HL-60/S4 treated with retinoic acid at 250 ng/mL for 4 days and 3 days (cell line): ENCODE results near the gene ISL2.

Experiments
- in situ Hi-C: fragments of 300-500 bp; cut with MboI; formaldehyde crosslinking; loops from 2 replicates; pipeline ENCODE4 v1.7.0; 2022; ENCODE audit warnings: low sequenced_read_pairs

ISL2 gene

DNA sequence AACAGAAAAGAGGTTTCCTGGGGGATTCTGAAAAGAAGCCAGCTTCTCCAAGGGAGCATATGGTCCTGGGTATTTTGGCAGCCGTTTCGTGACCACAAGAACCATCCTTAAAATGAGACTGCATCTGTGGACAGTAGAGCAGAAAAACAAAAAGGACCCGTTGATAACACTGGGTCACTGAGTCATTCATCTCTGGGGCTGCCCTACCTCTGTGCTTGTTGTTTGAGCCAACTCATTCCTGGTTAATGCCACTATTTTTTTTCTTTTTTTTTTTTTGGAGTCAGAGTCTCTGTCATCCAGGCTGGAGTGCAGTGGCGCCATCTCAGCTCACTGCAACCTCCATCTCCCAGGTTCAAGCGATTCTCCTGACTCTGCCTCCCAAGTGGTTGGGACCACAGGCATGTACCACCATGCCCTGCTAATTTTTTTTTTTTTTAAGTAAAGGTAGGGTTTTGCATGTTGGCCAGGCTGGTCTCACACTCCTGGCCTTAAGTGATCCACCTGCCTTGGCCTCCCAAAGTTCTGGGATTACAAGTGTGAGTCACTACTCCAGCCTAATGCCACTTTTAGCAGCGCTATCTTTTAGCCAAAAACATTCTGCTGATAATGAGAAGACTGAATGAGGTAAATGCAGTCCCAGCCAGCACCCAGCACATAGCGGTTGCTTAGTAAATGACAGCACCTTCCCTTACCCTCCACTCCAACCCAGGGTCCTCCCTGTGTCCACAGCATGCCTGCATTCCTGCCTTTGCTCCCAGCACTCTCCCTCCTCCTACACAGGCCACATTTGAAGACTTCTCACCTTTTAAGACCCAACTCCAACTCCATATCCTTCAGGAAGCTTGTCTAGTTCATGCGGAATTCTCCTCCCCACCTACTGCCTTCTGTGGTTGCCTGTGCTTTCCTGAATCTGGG, 9.1 kb upstream of the ISL2 start:
- in situ Hi-C loops = no loop called here

DNA sequence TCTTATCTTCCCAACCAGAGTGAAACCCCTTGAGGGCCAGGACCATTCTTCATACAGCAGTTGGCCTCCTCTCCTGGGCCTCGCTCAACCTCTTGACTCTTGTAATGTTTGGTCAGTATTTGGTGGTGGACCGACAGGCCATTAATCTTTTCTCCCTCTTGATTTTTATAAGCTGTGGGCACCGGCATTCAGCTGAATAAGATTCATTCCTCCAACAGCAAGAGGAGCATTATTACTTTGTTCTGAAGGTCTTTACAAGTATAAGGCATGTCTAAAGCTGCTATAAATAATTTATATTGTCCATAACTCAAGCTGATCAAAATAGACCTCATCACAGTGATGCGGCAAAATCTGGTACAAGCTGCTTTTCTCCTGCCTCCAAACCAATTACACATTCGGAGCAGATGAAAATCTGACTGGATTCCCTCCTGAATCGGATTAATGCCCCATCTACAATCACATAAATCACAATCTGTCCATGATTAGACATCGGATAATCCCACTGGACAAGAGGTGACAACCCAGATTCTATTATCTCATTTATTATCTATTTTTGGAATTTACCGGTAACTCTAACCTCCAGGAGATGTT, 8.4 kb upstream of the ISL2 start:
- in situ Hi-C loops = no loop called here

- in situ Hi-C loops = no loop called here
Measured at GRCh38 chr15:76328958-76329357, 7.6 kb upstream of the ISL2 start.

GRCh38 chr15:76330080-76330680, 6.4 kb upstream of the ISL2 start:
- in situ Hi-C loops = no loop called here

GRCh38 chr15:76332796-76333195, 3.8 kb upstream of the ISL2 start:
- in situ Hi-C loops = no loop called here

DNA sequence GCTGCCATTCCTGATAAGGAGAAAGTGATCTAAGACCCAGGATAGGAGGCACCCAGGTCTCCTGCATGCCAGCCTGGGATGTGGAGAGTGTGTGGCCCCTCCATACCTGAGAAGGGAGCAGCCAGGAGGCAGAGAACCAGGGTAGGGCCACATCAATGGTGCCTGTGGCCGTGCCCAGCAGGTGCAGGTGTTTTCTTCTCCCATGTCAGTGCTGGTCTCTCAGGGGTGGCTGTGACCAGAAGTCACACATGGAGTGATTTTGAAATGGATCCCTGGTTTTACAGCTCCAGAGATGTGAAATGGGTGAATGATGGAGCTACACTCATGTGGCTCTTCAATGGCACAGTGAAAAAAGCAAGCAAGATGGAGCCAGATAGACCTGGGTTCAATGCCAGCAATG, 3.3 kb upstream of the ISL2 start:
- in situ Hi-C loops = no loop called here

GRCh38 chr15:76333720-76334437, 2.7 kb upstream of the ISL2 start:
- in situ Hi-C loops = no loop called here

GRCh38 chr15:76334438-76335306, 1.9 kb upstream of the ISL2 start:
- in situ Hi-C loops = no loop called here

DNA sequence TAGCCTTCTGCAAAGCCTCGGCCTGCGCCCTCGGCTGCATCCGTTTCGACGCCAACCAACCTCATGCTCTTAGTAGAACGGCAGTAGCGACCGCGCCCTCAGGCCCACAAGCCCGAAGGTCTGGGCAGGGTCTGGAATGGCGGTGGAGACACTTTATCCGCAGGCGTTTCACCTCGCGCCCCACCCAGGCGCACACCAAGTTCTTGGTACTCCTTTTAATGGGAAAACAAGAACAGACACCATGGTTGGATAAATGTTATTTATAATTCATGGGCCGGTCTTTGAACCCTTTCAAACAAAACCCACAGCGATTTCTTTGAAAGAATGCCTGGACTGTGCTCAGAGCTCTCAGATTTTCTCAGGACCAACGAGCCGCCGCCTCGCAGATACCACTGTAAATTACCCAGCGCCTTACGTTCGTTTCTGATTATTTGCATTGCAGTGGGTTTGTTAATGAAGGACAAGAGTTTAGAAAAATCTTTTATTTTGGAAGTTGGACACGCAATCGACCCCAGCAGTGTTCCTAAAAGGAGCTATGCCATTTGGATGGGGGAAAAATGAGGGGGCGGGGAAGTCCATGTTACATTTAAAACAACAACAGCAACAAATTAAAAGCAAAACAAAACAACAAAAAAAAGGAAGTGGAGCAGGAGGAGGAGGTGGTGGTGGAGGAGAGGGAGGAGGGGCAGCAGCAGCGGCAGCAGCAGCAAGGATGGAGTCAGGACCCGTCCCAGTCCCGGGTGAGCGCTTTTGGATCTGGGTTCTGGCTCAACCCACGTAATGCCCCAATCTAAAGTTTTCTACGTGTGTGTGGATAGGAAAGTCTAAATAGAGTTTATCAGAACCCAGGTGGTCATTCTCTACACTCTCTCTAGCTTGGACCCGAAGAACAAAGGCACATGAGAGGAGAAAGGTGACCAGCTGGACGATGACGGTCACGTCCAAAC, 993 bp upstream of the ISL2 start:
- in situ Hi-C loops = no loop called here

DNA sequence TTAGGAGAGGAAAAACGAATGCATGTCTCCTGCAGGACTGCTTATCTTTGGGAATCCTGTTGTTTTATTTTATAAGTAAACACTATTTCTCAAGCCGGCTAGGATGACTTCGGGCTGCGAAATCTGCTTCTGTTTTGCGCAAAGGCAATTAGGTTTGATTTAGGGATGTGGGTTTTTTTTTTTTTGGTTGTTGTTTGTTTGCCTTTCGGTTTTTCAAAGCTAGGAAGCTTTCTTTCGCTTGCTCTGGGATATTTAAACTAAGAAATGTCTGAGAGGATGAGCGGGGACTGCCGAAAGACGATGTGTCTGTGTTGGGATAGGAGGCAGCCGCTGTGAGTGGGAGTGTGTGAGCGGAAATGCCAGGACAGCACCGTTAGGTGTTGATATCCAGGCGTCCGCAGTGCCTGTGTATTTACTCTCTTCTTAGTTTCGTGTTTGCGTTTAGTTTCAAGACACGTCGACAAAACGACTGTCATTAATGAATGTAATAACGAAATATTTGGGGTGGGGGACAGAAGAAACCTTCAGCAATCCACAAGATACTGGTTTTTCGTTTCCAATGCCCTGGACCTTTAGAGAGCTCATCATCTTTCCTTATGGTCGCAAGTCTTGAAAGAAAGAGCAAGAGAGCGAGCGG, 604 bp downstream of the ISL2 start:
- in situ Hi-C loops = no loop called here

DNA sequence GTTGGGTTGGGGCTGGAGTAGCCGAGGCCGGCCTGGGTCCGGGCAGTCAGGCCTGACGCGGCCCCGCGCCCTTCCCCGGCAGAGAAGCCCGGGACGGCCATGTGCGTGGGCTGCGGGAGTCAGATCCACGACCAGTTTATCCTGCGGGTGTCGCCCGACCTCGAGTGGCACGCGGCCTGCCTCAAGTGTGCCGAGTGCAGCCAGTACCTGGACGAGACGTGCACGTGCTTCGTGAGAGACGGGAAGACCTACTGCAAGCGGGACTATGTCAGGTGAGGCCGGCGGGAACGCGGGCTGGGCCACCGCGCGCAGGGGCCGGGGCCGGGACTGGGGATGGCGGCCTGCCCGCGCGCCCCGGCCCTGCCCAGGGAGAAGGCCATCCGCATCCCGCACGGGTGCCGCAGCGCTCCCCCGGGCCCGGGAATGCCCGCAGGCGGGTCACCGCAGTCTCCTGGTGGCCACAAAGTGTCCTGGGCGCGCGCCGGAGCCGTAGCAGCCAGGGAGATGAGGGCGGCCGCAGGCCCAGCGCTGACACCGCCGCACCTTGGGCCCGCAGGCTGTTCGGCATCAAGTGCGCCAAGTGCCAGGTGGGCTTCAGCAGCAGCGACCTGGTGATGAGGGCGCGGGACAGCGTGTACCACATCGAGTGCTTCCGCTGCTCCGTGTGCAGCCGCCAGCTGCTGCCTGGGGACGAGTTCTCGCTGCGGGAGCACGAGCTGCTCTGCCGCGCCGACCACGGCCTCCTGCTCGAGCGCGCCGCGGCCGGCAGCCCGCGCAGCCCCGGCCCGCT, 1.3 kb downstream of the ISL2 start:
- in situ Hi-C loops = no loop called here

DNA sequence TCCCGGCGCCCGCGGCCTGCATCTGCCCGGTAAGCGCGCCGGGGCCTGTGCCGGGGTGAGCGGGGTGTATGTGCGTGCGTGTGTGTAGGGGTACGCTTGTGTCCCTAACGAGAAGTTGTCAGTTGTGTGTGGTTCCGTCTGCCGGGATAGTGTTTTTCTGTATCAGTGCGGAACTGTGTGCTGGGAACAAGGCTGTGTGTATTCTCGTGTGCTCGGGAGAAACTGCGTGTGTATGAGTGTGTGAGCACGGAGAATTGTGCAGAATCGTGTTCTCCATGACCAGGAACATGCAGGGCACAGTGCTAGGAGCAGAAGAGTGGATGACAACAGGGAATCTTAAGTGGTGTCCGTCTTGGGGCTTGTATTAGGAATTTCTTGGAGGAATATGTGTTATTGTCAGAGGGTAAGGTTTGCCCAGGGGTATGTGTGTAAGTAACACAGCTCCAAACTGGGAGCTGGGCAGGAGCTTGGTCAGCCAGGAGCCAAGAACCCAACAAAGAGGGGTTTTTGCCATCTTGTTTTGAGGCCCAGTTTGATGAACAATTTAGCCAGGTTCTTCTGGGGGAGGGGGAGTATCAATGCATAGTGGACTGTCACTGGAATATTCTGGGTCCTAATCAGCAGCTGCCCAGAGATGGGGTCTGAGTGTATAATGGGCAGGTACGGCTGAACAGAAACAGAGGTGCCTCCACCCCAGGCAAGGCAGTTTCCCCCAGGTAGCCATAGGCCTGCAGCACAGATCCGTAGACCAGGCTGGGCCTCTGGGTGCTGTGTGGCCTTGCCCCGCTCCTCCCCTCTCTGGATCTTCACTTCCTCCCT, 2.1 kb downstream of the ISL2 start:
- in situ Hi-C loops = no loop called here

GRCh38 chr15:76339305-76340197, 3.0 kb downstream of the ISL2 start:
- in situ Hi-C loops = no loop called here

- in situ Hi-C loops = no loop called here
Measured at GRCh38 chr15:76340198-76340802, 3.7 kb downstream of the ISL2 start.

DNA sequence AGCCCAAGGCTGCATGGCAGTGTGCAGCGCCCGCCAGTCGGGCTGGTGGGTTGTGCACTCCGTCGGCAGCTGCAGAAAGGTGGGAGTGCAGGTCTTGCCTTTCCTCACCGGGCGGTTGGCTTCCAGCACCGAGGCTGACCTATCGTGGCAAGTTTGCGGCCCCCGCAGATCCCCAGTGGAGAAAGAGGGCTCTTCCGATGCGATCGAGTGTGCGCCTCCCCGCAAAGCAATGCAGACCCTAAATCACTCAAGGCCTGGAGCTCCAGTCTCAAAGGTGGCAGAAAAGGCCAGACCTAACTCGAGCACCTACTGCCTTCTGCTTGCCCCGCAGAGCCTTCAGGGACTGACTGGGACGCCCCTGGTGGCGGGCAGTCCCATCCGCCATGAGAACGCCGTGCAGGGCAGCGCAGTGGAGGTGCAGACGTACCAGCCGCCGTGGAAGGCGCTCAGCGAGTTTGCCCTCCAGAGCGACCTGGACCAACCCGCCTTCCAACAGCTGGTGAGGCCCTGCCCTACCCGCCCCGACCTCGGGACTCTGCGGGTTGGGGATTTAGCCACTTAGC, 4.3 kb downstream of the ISL2 start:
- in situ Hi-C loops = no loop called here
